GM10266 (cell line): ENCODE results near the gene GLMP.

Experiments
- DNase-seq: peaks from one replicate; pipeline ENCODE4 v3.0.0; 2012; ENCODE audit errors: extremely low spot score
- TF ChIP-seq, protein P1 (sequence below): IDR thresholded peaks from 2 replicates; pipeline ENCODE4 v1.5.1; 2012; ENCODE audit warnings: mild to moderate bottlenecking, low read depth; ENCODE audit not compliant: control insufficient read depth, insufficient read depth; ENCODE audit errors: missing control alignments

Gene GLMP

GRCh38 chr1:156253634-156254033 is 41.8 kb downstream of the GLMP start:
- DNase-seq: no peak
- TF ChIP-seq, protein P1, sequence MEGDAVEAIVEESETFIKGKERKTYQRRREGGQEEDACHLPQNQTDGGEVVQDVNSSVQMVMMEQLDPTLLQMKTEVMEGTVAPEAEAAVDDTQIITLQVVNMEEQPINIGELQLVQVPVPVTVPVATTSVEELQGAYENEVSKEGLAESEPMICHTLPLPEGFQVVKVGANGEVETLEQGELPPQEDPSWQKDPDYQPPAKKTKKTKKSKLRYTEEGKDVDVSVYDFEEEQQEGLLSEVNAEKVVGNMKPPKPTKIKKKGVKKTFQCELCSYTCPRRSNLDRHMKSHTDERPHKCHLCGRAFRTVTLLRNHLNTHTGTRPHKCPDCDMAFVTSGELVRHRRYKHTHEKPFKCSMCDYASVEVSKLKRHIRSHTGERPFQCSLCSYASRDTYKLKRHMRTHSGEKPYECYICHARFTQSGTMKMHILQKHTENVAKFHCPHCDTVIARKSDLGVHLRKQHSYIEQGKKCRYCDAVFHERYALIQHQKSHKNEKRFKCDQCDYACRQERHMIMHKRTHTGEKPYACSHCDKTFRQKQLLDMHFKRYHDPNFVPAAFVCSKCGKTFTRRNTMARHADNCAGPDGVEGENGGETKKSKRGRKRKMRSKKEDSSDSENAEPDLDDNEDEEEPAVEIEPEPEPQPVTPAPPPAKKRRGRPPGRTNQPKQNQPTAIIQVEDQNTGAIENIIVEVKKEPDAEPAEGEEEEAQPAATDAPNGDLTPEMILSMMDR: no peak

DNA sequence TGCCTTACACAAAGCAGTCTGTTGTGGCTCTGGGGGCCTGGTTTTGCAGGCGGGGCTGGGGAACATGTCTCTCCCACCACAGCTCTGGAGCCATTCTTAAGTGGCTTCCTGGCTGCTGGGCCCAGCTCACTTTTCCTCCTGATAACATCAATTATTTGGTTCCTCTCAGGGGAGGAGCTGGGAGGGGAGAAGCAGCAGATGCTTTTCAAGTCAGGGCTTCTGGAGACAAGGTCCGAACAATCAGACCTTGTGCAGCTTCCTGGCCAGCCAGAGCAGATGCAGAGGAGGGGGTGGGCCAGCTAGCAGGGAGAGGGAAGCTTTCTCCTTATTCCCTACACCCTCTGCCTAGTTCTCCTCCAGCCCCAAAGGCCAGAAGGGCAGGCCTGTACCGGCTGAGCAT is 44.0 kb downstream of the GLMP start:
- no peak for DNase-seq
- TF ChIP-seq, protein P1: no peak

GRCh38 chr1:156249593-156249992 is 45.9 kb downstream of the GLMP start:
- DNase-seq: no peak
- TF ChIP-seq, protein P1: no peak

DNA sequence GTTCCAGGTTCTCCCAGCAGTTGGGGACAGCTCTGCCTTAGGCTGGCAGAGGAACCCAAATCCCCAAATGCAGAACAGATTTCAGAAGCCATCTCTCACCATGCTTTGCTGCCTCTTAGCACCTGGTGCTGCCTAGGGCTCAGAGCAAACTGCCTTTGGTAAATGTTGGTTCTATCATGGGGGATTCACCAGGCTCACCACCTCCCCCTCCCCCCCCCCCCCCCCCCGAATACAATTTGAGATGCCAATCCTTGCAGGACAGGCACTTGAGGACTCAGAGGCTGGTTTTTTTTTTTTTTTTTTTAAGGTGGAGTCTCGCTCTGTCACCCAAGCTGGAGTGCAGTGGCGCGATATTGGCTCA is 47.2 kb downstream of the GLMP start:
- DNase-seq: no peak
- TF ChIP-seq, protein P1: no peak

DNA sequence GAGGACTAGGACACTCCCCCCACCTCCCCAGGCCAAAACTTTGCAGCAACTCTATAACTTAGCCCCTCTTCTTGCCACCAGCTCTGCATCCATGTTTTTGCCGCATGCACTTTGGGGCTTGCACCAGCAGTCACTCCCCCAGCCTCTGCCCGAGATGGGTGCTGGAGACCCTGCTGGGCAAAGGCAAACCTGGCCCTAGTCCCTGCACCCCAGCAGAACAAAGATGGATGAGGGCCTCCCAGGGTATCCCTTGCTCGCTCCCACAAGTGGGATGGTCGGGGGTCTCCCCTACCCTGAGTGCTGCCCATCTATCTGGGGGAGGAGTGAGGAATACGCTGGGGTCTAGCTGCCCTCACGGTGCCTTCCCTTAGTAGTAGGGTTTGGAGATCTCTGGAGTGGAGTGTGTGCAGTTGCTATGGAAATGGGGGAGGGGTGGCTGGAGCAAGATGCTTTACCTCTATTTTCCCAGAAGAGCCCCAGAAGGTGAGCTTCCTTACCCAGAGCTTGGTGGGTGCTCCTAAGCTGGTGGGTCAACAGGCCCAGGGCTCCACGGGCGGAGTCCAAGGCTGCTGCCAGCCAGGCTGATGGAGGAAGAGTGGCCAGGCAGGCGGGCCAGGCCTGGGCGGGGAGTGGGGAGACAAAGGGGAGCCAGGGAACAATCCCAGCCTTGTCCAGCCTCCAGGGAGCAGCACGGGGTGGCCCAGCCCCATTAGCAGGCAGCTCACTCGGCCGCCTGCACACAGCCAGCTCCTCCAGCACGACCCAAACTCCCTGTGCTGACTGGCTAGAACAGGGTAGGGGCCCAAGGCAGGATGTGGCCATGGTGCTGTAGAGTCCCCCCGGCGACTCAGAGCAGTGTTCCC is 47.8 kb downstream of the GLMP start, which contains the start of gene PAQR6:
PAQR6 (minus strand) TSS at position 597 of the 863 bp plus-strand sequence. CDS start 1,325 bp downstream, outside the sequence.
- DNase-seq: no peak

GRCh38 chr1:156246781-156247459 is 48.6 kb downstream of the GLMP start:
- TF ChIP-seq, protein P1: no peak
- DNase-seq: no peak

More for the DNA sequence above, 47.8 kb downstream of the GLMP start, which contains the start of gene PAQR6:
- TF ChIP-seq, protein P1: no peak
